SK-N-SH (cell line): ENCODE measurements around the gene SLC35F1. TPM values are rescaled to one million over a fixed set of nuclear protein-coding genes. Genes with fewer than 3 reads are reported as not detected.

ENCODE experiments used
- CTCF ChIA-PET: fragments of 300-600, 350-600 bp; formaldehyde crosslinking; extraction: SDS; loops from one replicate; lab custom pipeline; 2021; lab: Yijun Ruan, JAX
- POLR2A ChIA-PET: fragments of 350-600 bp; sonication (Branson Sonifier 250); formaldehyde crosslinking; extraction: SDS; loops from one replicate; lab custom pipeline; 2020; ENCODE audit warnings: antibody characterized with exemption, inconsistent platforms; lab: Yijun Ruan, JAX
- DNase-seq: peaks from one replicate; pipeline ENCODE4 v3.0.0; 2012
- H2AFZ ChIP-seq: fragments of 200-600 bp; sonication (generic); 2 replicates; pipeline ENCODE4 v1.8.1; 2016; ENCODE audit warnings: antibody characterized with exemption, mild to moderate bottlenecking, low read depth
- H3F3A ChIP-seq: fragments of 200-600 bp; sonication (generic); replicated peaks from 2 replicates; pipeline ENCODE3; 2016; ENCODE audit warnings: antibody characterized with exemption, mild to moderate bottlenecking; ENCODE audit not compliant: insufficient read depth
- H3K27ac ChIP-seq, 2 experiments: fragments of 200-500 bp in 1 of 2; fragments of 200-600 bp in 1 of 2; sonication (Bioruptor generic) in 1 of 2; sonication (generic), shearing (Covaris generic) in 1 of 2; 2 replicates each; pipeline versions ENCODE4 v1.5.1 to v1.6.1; 2014 to 2016; ENCODE audit warnings: low read depth in 2 of 2, inconsistent platforms in 1 of 2, low read length in 1 of 2, mild to moderate bottlenecking in 1 of 2, mixed read lengths in 1 of 2
- H3K27me3 ChIP-seq: fragments of 200-600 bp; sonication (generic), shearing (Covaris generic); 2 replicates; pipeline ENCODE4 v1.6.1; 2016; ENCODE audit warnings: mixed run types; ENCODE audit not compliant: insufficient read depth
- H3K36me3 ChIP-seq, 2 experiments: fragments of 200-500 bp in 1 of 2; fragments of 200-600 bp in 1 of 2; sonication (Bioruptor generic) in 1 of 2; sonication (generic) in 1 of 2; replicated peaks in 1 of 2; 2 replicates each; pipeline versions ENCODE3 to v1.5.1; 2014 to 2016; ENCODE audit warnings: low read length in 1 of 2, mild to moderate bottlenecking in 1 of 2; ENCODE audit not compliant: insufficient read depth in 2 of 2, control insufficient read depth in 1 of 2
- H3K4me1 ChIP-seq, 2 experiments: fragments of 200-500 bp in 1 of 2; fragments of 200-600 bp in 1 of 2; sonication (Bioruptor generic) in 1 of 2; sonication (generic), shearing (Covaris generic) in 1 of 2; 2 replicates each; pipeline versions ENCODE4 v1.5.1 to v1.6.1; 2014 to 2016; ENCODE audit warnings: low read depth in 1 of 2, low read length in 1 of 2, mixed run types in 1 of 2; ENCODE audit not compliant: insufficient read depth in 2 of 2, control insufficient read depth in 1 of 2
- H3K4me2 ChIP-seq: fragments of 200-600 bp; sonication (generic), shearing (Covaris generic); 2 replicates; pipeline ENCODE4 v1.6.1; 2017; ENCODE audit warnings: mixed run types
- H3K4me3 ChIP-seq, 2 experiments: fragments of 200-500 bp in 1 of 2; fragments of 200-600 bp in 1 of 2; sonication (Bioruptor generic) in 1 of 2; sonication (generic), shearing (Covaris generic) in 1 of 2; 2 replicates each; pipeline versions ENCODE4 v1.5.1 to v1.8.1; 2014 to 2016; ENCODE audit warnings: low read depth in 2 of 2, inconsistent platforms in 1 of 2, low read length in 1 of 2, mild to moderate bottlenecking in 1 of 2, mixed read lengths in 1 of 2, moderate library complexity in 1 of 2
- H3K79me2 ChIP-seq: fragments of 200-600 bp; sonication (generic); 2 replicates; pipeline ENCODE4 v1.8.1; 2017; ENCODE audit warnings: mild to moderate bottlenecking; ENCODE audit not compliant: insufficient read depth
- H3K9ac ChIP-seq: fragments of 200-600 bp; sonication (generic); 2 replicates; pipeline ENCODE4 v1.6.1; 2017; ENCODE audit warnings: mixed run types
- H3K9me2 ChIP-seq: fragments of 200-600 bp; sonication (generic); 2 replicates; pipeline ENCODE4 v1.6.1; 2017; ENCODE audit warnings: mixed run types
- H3K9me3 ChIP-seq: fragments of 200-600 bp; sonication (generic); 2 replicates; pipeline ENCODE4 v1.6.1; 2017; ENCODE audit warnings: mixed run types, mild to moderate bottlenecking, moderate library complexity
- H4K20me1 ChIP-seq: fragments of 200-600 bp; sonication (generic); 2 replicates; pipeline ENCODE4 v1.6.1; 2017; ENCODE audit warnings: mild to moderate bottlenecking, mixed run types; ENCODE audit not compliant: insufficient read depth
- ELF1 ChIP-seq: IDR thresholded peaks from 2 replicates; pipeline ENCODE4 v1.4.0; 2012
- EP300 ChIP-seq, 2 experiments: IDR thresholded peaks; 2 replicates each; pipeline versions ENCODE4 v1.4.0 to v1.6.1; 2012; ENCODE audit warnings: borderline replicate concordance in 1 of 2, low read depth in 1 of 2, low read length in 1 of 2
- FOSL2 ChIP-seq: IDR thresholded peaks from 2 replicates; pipeline ENCODE4 v1.4.0; 2012; ENCODE audit warnings: low read depth, mild to moderate bottlenecking, moderate library complexity, borderline replicate concordance
- FOXJ3 ChIP-seq: sonication (generic); formaldehyde crosslinking; IDR thresholded peaks from 2 replicates; pipeline ENCODE4 v1.5.1; 2020; ENCODE audit warnings: mild to moderate bottlenecking, missing genetic modification reagents
- FOXM1 ChIP-seq: IDR thresholded peaks from 2 replicates; pipeline ENCODE4 v1.4.0; 2012; ENCODE audit warnings: low read depth, mild to moderate bottlenecking
- JUND ChIP-seq: IDR thresholded peaks from 2 replicates; pipeline ENCODE4 v1.4.0; 2012
- MEF2A ChIP-seq: IDR thresholded peaks from 2 replicates; pipeline ENCODE4 v1.4.0; 2012; ENCODE audit warnings: low read depth, borderline replicate concordance
- POLR2AphosphoS5 ChIP-seq: IDR thresholded peaks from 2 replicates; pipeline ENCODE4 v1.6.1; 2012; ENCODE audit warnings: low read depth, low read length
- RCOR1 ChIP-seq: fragments of 150-350 bp; IDR thresholded peaks from 2 replicates; pipeline ENCODE4 v1.6.1; 2017; ENCODE audit warnings: antibody characterized with exemption, low read length
- RFX5 ChIP-seq: IDR thresholded peaks from 2 replicates; pipeline ENCODE4 v1.6.1; 2012; ENCODE audit warnings: mild to moderate bottlenecking, improper control_type of control experiment, low read length
- SIN3A ChIP-seq: IDR thresholded peaks from 2 replicates; pipeline ENCODE4 v1.6.1; 2012; ENCODE audit warnings: low read depth, mild to moderate bottlenecking, low read length, moderate library complexity, borderline replicate concordance
- TEAD4 ChIP-seq: IDR thresholded peaks from 2 replicates; pipeline ENCODE4 v1.4.0; 2012; ENCODE audit warnings: mild to moderate bottlenecking, borderline replicate concordance; ENCODE audit not compliant: insufficient read depth
- YY1 ChIP-seq: IDR thresholded peaks from 2 replicates; pipeline ENCODE4 v1.4.0; 2012; ENCODE audit warnings: low read depth, mild to moderate bottlenecking
- WGBS: methylation state at CpG from one replicate; pipeline ENCODE4 v1.1.6; 2017; ENCODE audit warnings: low lambda C conversion rate; 5-methylcytosine and 5-hydroxymethylcytosine counted together
- polyA plus RNA-seq, 3 experiments: library from polyadenylated mRNA; depleted of rRNA; stranded (reverse); fragments of >200 nt; gene quantifications; 2 replicates each; pipeline ENCODE4 v1.2.3, GENCODE V29; 2012
- TF ChIP-seq, protein P1 (sequence below): fragments of 150-350 bp; IDR thresholded peaks from 2 replicates; pipeline ENCODE4 v1.6.1; 2017; ENCODE audit warnings: antibody characterized with exemption, low read length, low read depth, borderline replicate concordance
- TF ChIP-seq, protein P2 (sequence below): IDR thresholded peaks from 2 replicates; pipeline ENCODE4 v1.4.0; 2012; ENCODE audit warnings: low read depth, borderline replicate concordance
- TF ChIP-seq, protein P3 (sequence below): IDR thresholded peaks from 2 replicates; pipeline ENCODE4 v1.4.0; 2012; ENCODE audit warnings: low read depth

Gene SLC35F1
- polyA plus RNA-seq, 1 of the 3 experiments (the other 2 are of a cell fraction) = under 0.01 TPM

DNA sequence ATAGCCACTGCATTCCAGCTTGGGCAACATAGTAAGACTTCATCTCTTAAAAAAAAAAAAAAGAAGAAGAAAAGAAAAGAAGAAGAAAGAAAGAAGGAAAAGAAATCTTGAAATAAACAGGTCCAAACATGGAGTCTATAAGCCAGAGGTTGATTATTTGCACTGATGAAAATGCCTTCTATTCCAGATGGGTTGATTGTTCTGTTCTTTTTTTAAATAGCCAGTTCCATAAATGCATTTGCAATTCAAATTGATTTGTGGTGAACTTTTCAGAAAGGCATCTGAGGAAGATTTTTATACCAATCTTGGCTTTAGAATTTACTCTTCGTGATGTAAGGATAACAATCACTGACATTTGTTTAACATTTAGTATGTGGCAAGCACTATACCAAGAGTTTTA is 397.3 kb downstream of the SLC35F1 start:
- Histone ChIP-seq H4K20me1 (no peaks in the 10 kb centered on the region), H3K9me3 (no peaks in the 10 kb centered on the region), H3K4me2 (no peak overlapping the region), H3K4me3 (no peak overlapping the region), H3K79me2 (no peaks in the 10 kb centered on the region), H3F3A (no peaks in the 10 kb centered on the region), H3K27ac (no peak overlapping the region), H3K9ac (no peak overlapping the region), H3K36me3 (no peaks in the 10 kb centered on the region), H3K4me1 (no peaks in the 10 kb centered on the region), H3K27me3 (no peaks in the 10 kb centered on the region), H2AFZ (no peak overlapping the region), H3K9me2 (no peaks in the 10 kb centered on the region)
- DNase-seq = no peak
- POLR2A ChIA-PET = no interaction called here
- CTCF ChIA-PET = no interaction called here
- TF ChIP-seq FOSL2 = no peak
- TF ChIP-seq, protein P1, sequence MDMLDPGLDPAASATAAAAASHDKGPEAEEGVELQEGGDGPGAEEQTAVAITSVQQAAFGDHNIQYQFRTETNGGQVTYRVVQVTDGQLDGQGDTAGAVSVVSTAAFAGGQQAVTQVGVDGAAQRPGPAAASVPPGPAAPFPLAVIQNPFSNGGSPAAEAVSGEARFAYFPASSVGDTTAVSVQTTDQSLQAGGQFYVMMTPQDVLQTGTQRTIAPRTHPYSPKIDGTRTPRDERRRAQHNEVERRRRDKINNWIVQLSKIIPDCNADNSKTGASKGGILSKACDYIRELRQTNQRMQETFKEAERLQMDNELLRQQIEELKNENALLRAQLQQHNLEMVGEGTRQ = no peak
- no peak for TF ChIP-seq YY1
- TF ChIP-seq TEAD4 = no peak
- no peak for TF ChIP-seq SIN3A
- TF ChIP-seq JUND = no peak
- no peak for TF ChIP-seq ELF1
- no peak for TF ChIP-seq RCOR1
- TF ChIP-seq, protein P2, sequence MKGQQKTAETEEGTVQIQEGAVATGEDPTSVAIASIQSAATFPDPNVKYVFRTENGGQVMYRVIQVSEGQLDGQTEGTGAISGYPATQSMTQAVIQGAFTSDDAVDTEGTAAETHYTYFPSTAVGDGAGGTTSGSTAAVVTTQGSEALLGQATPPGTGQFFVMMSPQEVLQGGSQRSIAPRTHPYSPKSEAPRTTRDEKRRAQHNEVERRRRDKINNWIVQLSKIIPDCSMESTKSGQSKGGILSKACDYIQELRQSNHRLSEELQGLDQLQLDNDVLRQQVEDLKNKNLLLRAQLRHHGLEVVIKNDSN = no peak
- no peak for TF ChIP-seq RFX5
- no peak for TF ChIP-seq POLR2AphosphoS5
- TF ChIP-seq FOXJ3 (CRISPR knock-in tag) = no peak
- TF ChIP-seq MEF2A = no peak
- TF ChIP-seq FOXM1 = no peak
- TF ChIP-seq, protein P3, sequence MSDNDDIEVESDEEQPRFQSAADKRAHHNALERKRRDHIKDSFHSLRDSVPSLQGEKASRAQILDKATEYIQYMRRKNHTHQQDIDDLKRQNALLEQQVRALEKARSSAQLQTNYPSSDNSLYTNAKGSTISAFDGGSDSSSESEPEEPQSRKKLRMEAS = no peak
- WGBS = 28% methylated on average over 1 of the region's 1 CpG

DNA sequence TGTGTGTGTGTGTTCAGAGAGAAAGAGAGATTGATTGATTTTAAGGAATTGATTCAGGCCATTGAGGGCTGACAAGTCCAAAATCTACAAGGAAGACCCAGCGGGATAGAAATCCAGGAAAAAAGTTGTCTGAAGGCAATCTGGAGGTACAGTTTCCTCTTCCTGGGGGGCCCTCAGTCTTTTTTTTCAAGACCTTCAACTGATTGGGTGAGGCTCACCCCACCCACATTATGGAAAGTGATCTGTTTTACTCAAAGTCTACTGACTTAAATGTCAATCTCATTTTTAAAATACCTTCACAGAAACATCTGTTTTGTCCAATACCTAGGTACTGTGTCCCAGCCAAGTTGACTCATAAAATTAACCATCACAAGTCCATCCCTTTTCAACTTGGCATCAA is 398.0 kb downstream of the SLC35F1 start:
- Histone ChIP-seq H3K27ac (no peak overlapping the region), H3K79me2 (no peaks in the 10 kb centered on the region), H3K9me2 (no peaks in the 10 kb centered on the region), H3K9me3 (no peaks in the 10 kb centered on the region), H3K4me1 (no peaks in the 10 kb centered on the region), H3K36me3 (no peaks in the 10 kb centered on the region), H4K20me1 (no peaks in the 10 kb centered on the region), H3K9ac (no peak overlapping the region), H2AFZ (no peak overlapping the region), H3K27me3 (no peaks in the 10 kb centered on the region), H3K4me2 (no peak overlapping the region), H3F3A (no peaks in the 10 kb centered on the region), H3K4me3 (no peak overlapping the region)
- ChIA-PET CTCF (no interaction called here), POLR2A (no interaction called here)
- no peak for DNase-seq
- WGBS = 44% methylated on average over 1 of the region's 1 CpG
- no peak for TF ChIP-seq EP300 (IDR thresholded peaks at IDR 0.05; ENCODE audit: borderline replicate concordance in 1 of 2, low read depth in 1 of 2, low read length in 1 of 2)
- TF ChIP-seq POLR2AphosphoS5 = no peak
